Measurements from ENCODE around the gene TACC3. TPM values are rescaled to one million over a fixed set of nuclear protein-coding genes. Genes with fewer than 3 reads are reported as not detected.

The TACC3 gene
- total RNA-seq, 1 donor from 2014 or later: 159 TPM

DNA sequence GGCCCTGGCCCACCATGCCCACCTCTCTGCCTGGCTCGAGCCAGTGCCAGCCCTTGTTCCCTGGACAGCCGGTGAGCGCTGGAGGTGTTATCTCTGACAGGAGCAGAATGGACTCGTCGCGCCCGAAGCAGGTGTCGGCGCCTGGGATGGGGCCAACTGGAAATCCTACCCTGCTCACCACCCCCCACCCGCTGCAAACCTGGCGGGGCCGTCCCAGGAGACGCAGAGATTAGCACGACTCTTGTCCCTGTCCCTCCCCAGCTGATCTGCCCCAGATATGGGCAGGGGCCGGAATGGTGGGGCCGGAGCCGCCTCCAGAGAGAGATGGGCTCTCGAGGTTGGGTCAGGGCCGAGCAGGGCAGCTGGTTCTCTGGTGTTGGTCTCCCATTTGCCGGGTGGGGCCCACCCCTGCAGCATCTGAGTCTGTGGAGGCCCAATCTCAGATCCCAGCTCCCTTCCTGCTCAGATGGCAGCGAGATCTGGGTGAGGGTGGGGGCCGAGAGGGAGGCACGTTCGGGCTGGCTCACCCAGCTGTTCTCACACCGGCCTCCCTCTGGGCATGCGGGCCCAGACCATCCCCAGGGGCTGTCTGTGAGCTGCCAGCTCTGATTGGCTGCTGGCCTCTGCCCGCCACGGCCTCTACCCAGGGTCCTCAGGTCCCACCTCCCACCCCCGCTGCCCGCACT lies 51.7 kb downstream of the TACC3 start:
- TF ChIP-seq, protein P1, sequence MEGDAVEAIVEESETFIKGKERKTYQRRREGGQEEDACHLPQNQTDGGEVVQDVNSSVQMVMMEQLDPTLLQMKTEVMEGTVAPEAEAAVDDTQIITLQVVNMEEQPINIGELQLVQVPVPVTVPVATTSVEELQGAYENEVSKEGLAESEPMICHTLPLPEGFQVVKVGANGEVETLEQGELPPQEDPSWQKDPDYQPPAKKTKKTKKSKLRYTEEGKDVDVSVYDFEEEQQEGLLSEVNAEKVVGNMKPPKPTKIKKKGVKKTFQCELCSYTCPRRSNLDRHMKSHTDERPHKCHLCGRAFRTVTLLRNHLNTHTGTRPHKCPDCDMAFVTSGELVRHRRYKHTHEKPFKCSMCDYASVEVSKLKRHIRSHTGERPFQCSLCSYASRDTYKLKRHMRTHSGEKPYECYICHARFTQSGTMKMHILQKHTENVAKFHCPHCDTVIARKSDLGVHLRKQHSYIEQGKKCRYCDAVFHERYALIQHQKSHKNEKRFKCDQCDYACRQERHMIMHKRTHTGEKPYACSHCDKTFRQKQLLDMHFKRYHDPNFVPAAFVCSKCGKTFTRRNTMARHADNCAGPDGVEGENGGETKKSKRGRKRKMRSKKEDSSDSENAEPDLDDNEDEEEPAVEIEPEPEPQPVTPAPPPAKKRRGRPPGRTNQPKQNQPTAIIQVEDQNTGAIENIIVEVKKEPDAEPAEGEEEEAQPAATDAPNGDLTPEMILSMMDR (conservative IDR thresholded peaks at IDR 0.05): no peak
- H3K9me3 Mint-ChIP-seq: no peaks in the 10 kb centered on the region
- H3K4me3 Mint-ChIP-seq: no peak overlapping the region
- H3K4me1 Mint-ChIP-seq: peaks cover 22% of the 10 kb centered on the region
- no peak overlapping the region for H3K27ac Mint-ChIP-seq (ENCODE audit: unreplicated experiment)
- no peaks in the 10 kb centered on the region for H3K36me3 Mint-ChIP-seq (ENCODE audit: low read depth)
- DNase-seq (ENCODE audit: low read depth, low spot score): no peak
- peaks cover 6% of the 10 kb centered on the region for H3K27me3 Mint-ChIP-seq (ENCODE audit: low read depth)

DNA sequence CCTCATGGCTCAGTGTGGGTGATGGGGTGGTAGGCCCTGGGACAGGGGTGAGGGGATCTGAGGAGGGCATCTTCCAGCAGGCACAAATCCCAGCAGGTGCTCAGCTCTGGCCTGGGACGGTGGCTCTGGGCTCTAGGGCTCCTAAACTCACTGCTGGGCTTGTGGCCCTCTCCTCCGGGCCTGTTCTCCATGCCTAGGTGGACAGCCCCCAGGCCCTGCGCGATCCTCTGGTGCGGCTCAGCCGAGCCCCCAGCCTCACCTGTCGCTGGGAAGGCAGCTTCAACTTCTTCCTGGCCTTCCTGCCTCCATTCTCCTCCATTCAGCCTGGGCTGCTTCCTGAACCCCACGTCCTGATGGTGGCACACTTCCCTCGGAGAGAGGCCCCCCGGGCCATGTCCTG lies 52.4 kb downstream of the TACC3 start:
- H3K4me3 Mint-ChIP-seq: no peak overlapping the region
- TF ChIP-seq, protein P1 (conservative IDR thresholded peaks at IDR 0.05): no peak
- H3K36me3 Mint-ChIP-seq (ENCODE audit: low read depth): no peaks in the 10 kb centered on the region
- peaks cover 22% of the 10 kb centered on the region for H3K4me1 Mint-ChIP-seq
- H3K27me3 Mint-ChIP-seq (ENCODE audit: low read depth): peaks cover 2% of the 10 kb centered on the region
- no peak for DNase-seq (ENCODE audit: low read depth, low spot score)
- no peak overlapping the region for H3K27ac Mint-ChIP-seq (ENCODE audit: unreplicated experiment)
- no peaks in the 10 kb centered on the region for H3K9me3 Mint-ChIP-seq

DNA sequence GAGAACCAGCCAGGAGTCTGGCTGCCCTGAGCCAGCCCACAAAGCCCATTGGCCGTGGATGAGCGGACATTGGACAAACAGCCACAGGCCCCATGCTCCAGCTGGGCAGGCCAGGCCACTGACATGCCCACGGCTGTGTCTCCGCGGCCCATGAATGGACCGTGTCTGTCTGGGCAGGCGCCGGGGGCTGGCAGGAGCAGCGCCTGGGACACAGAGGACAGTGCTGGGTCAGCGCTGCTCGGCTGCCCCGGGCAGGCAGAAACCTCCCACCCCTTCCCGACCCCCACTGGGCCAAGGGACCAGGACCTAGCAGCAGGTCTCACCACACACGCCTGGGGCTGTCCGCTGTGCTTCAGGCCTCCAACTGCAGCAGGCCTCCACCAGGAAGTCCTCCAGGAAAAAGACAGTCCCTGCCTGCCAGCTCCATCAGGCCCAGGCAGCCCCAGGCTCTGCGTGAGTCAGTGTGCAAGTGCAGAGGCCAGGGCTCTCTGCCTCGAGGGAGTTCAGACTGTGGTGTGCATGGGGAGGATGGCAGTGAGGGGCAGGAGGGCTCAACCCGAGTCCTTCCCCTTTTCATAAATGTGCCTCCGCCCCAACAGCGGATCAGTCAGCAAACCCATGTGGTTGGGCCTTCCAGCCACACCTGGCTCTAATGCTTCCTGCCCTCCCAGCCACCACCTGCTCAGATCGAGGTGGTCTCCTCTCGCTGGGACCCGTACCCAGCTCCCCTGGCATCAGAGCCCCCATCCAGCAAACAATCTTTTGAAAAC lies 54.6 kb downstream of the TACC3 start:
- TF ChIP-seq, protein P1 (conservative IDR thresholded peaks at IDR 0.05): no peak
- peaks cover 2% of the 10 kb centered on the region for H3K27me3 Mint-ChIP-seq (ENCODE audit: low read depth)
- H3K36me3 Mint-ChIP-seq (ENCODE audit: low read depth): no peaks in the 10 kb centered on the region
- H3K27ac Mint-ChIP-seq (ENCODE audit: unreplicated experiment): no peak overlapping the region
- H3K4me3 Mint-ChIP-seq: no peak overlapping the region
- H3K4me1 Mint-ChIP-seq: peaks cover 30% of the 10 kb centered on the region
- H3K9me3 Mint-ChIP-seq: no peaks in the 10 kb centered on the region
- no peak for DNase-seq (ENCODE audit: low read depth, low spot score)

- Mint-ChIP-seq H3K27me3 (ENCODE audit: low read depth) (peaks cover 2% of the 10 kb centered on the region), H3K4me1 (peaks cover 30% of the 10 kb centered on the region), H3K36me3 (ENCODE audit: low read depth) (no peaks in the 10 kb centered on the region), H3K9me3 (no peaks in the 10 kb centered on the region), H3K27ac (ENCODE audit: unreplicated experiment) (peak overlapping the region; percentile 50), H3K4me3 (no peak overlapping the region)
- TF ChIP-seq, protein P1 (conservative IDR thresholded peaks at IDR 0.05): no peak
- DNase-seq (ENCODE audit: low read depth, low spot score): no peak
Observed at GRCh38 chr4:1776521-1777161, 55.3 kb downstream of the TACC3 start.

DNA sequence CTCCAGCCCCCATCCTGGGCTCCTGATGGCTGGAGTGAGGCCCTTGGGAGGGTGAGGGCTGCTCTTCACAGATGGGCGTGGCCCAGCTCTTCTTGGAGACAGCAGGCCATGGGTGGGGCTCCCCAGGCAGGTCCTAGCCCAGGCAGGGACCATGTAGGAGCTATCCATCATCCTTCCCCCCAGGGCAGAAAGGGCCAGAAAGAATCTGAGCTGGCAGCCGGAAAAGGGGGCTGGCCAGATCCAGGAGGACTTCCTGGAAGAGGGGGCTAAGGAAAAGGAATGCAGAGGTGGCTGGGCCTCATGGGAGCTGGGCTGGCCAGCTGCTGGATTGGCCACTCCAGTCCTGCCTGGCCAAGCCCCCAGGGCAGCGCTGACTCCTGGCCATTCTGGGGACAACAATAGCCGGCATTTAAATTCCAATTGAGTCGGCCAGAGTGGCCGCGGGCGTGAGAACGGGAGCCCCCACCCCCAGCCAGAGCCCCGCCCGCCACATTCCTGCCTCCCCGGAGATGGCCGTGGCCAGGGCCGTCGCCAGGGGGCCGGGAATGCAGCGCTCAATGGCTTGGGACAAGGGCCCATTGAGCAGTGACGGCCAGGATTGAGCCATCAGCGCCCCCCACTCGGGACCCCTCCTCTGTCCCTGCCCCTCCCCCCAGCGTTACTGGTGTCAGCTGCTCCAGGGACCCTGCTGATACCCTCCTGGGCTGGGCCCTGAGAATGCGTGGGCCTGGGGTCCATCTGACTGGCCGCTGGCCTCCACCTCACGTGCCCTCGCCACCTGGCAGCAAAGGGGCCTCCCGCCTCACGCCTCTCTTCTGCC lies 56.7 kb downstream of the TACC3 start:
- H3K27me3 Mint-ChIP-seq (ENCODE audit: low read depth): peaks cover 2% of the 10 kb centered on the region
- peak overlapping the region; percentile 73 for H3K4me3 Mint-ChIP-seq
- TF ChIP-seq, protein P1 (conservative IDR thresholded peaks at IDR 0.05): peak; percentile 56
- H3K36me3 Mint-ChIP-seq (ENCODE audit: low read depth): no peaks in the 10 kb centered on the region
- H3K9me3 Mint-ChIP-seq: no peaks in the 10 kb centered on the region
- peak overlapping the region; percentile 62 for H3K27ac Mint-ChIP-seq (ENCODE audit: unreplicated experiment)
- peak; percentile 88 for DNase-seq (ENCODE audit: low read depth, low spot score)
- peaks cover 30% of the 10 kb centered on the region for H3K4me1 Mint-ChIP-seq

Data from neural crest cell (in vitro differentiated cells).